ENCODE measurements around the gene GDI1.

Gene GDI1

GRCh38 chrX:154443479-154443910, 6.5 kb downstream of the GDI1 start:
- Histone ChIP-seq H3K9ac (ENCODE audit: low read length) (no peak overlapping the region), H3K27me3 (ENCODE audit: control insufficient read depth, insufficient read depth, low read length) (no peaks in the 10 kb centered on the region), H3K9me3 (ENCODE audit: control insufficient read depth, low read depth, low read length) (no peaks in the 10 kb centered on the region), H3K4me1 (ENCODE audit: control insufficient read depth, low read depth, low read length) (no peaks in the 10 kb centered on the region), H3K36me3 (ENCODE audit: control insufficient read depth, low read depth, low read length) (peaks cover 11% of the 10 kb centered on the region), H3K4me3 (ENCODE audit: low read length) (peak overlapping the region; percentile 21), H3K27ac (ENCODE audit: low read length) (no peak overlapping the region)

- H3K27ac ChIP-seq (ENCODE audit: low read length), result no peak within 1 kb of the TSS
- peaks cover 11% of the 10 kb centered on the region for H3K36me3 ChIP-seq (ENCODE audit: control insufficient read depth, low read depth, low read length)
Measured at GRCh38 chrX:154443992-154444754, 7.2 kb downstream of the GDI1 start, which contains the start of gene FAM50A. Gene FAM50A (plus strand): TSS chrX:154444141. CDS start chrX:154444236, 95 bp downstream.

GRCh38 chrX:154444755-154445246, 7.8 kb downstream of the GDI1 start:
- no peaks in the 10 kb centered on the region for H3K27me3 ChIP-seq (ENCODE audit: control insufficient read depth, insufficient read depth, low read length)
- H3K4me3 ChIP-seq (ENCODE audit: low read length), result peak overlapping the region; percentile 37
- no peaks in the 10 kb centered on the region for H3K4me1 ChIP-seq (ENCODE audit: control insufficient read depth, low read depth, low read length)
- H3K9me3 ChIP-seq (ENCODE audit: control insufficient read depth, low read depth, low read length), result no peaks in the 10 kb centered on the region
- H3K36me3 ChIP-seq (ENCODE audit: control insufficient read depth, low read depth, low read length), result peaks cover 15% of the 10 kb centered on the region
- no peak overlapping the region for H3K9ac ChIP-seq (ENCODE audit: low read length)
- H3K27ac ChIP-seq (ENCODE audit: low read length), result no peak overlapping the region

More at GRCh38 chrX:154443992-154444754, 7.2 kb downstream of the GDI1 start, which contains the start of gene FAM50A:
- no peaks in the 10 kb centered on the region for H3K9me3 ChIP-seq (ENCODE audit: control insufficient read depth, low read depth, low read length)
- H3K4me1 ChIP-seq (ENCODE audit: control insufficient read depth, low read depth, low read length), result no peaks in the 10 kb centered on the region
- H3K4me3 ChIP-seq (ENCODE audit: low read length), result peak within 1 kb of the TSS; percentile 37
- H3K9ac ChIP-seq (ENCODE audit: low read length), result no peak within 1 kb of the TSS
- H3K27me3 ChIP-seq (ENCODE audit: control insufficient read depth, insufficient read depth, low read length), result no peaks in the 10 kb centered on the region

GRCh38 chrX:154445776-154446175, 8.8 kb downstream of the GDI1 start:
- Histone ChIP-seq H3K27me3 (ENCODE audit: control insufficient read depth, insufficient read depth, low read length) (no peaks in the 10 kb centered on the region), H3K4me3 (ENCODE audit: low read length) (no peak overlapping the region), H3K9ac (ENCODE audit: low read length) (no peak overlapping the region), H3K9me3 (ENCODE audit: control insufficient read depth, low read depth, low read length) (no peaks in the 10 kb centered on the region), H3K27ac (ENCODE audit: low read length) (no peak overlapping the region), H3K4me1 (ENCODE audit: control insufficient read depth, low read depth, low read length) (no peaks in the 10 kb centered on the region), H3K36me3 (ENCODE audit: control insufficient read depth, low read depth, low read length) (peaks cover 22% of the 10 kb centered on the region)

- Histone ChIP-seq H3K4me1 (ENCODE audit: control insufficient read depth, low read depth, low read length) (no peaks in the 10 kb centered on the region), H3K4me3 (ENCODE audit: low read length) (no peak overlapping the region), H3K9me3 (ENCODE audit: control insufficient read depth, low read depth, low read length) (no peaks in the 10 kb centered on the region), H3K27me3 (ENCODE audit: control insufficient read depth, insufficient read depth, low read length) (no peaks in the 10 kb centered on the region), H3K9ac (ENCODE audit: low read length) (no peak overlapping the region), H3K36me3 (ENCODE audit: control insufficient read depth, low read depth, low read length) (peaks cover 21% of the 10 kb centered on the region), H3K27ac (ENCODE audit: low read length) (no peak overlapping the region)
Measured at GRCh38 chrX:154446430-154446829, 9.5 kb downstream of the GDI1 start.

GRCh38 chrX:154448484-154448883, 11.5 kb downstream of the GDI1 start:
- Histone ChIP-seq H3K27me3 (ENCODE audit: control insufficient read depth, insufficient read depth, low read length) (no peaks in the 10 kb centered on the region), H3K4me3 (ENCODE audit: low read length) (no peak overlapping the region), H3K9me3 (ENCODE audit: control insufficient read depth, low read depth, low read length) (peaks cover 5% of the 10 kb centered on the region), H3K9ac (ENCODE audit: low read length) (no peak overlapping the region), H3K27ac (ENCODE audit: low read length) (no peak overlapping the region), H3K36me3 (ENCODE audit: control insufficient read depth, low read depth, low read length) (peaks cover 14% of the 10 kb centered on the region), H3K4me1 (ENCODE audit: control insufficient read depth, low read depth, low read length) (no peaks in the 10 kb centered on the region)

- Histone ChIP-seq H3K4me1 (ENCODE audit: control insufficient read depth, low read depth, low read length) (no peaks in the 10 kb centered on the region), H3K36me3 (ENCODE audit: control insufficient read depth, low read depth, low read length) (peaks cover 14% of the 10 kb centered on the region), H3K27ac (ENCODE audit: low read length) (no peak overlapping the region), H3K9me3 (ENCODE audit: control insufficient read depth, low read depth, low read length) (peaks cover 5% of the 10 kb centered on the region), H3K4me3 (ENCODE audit: low read length) (no peak overlapping the region), H3K27me3 (ENCODE audit: control insufficient read depth, insufficient read depth, low read length) (no peaks in the 10 kb centered on the region), H3K9ac (ENCODE audit: low read length) (no peak overlapping the region)
Measured at GRCh38 chrX:154449618-154450017, 12.7 kb downstream of the GDI1 start.

- H3K4me1 ChIP-seq (ENCODE audit: control insufficient read depth, low read depth, low read length), result no peaks in the 10 kb centered on the region
- no peak overlapping the region for H3K9ac ChIP-seq (ENCODE audit: low read length)
- H3K9me3 ChIP-seq (ENCODE audit: control insufficient read depth, low read depth, low read length), result peaks cover 5% of the 10 kb centered on the region
- H3K27me3 ChIP-seq (ENCODE audit: control insufficient read depth, insufficient read depth, low read length), result no peaks in the 10 kb centered on the region
- H3K27ac ChIP-seq (ENCODE audit: low read length), result no peak overlapping the region
- H3K4me3 ChIP-seq (ENCODE audit: low read length), result no peak overlapping the region
- H3K36me3 ChIP-seq (ENCODE audit: control insufficient read depth, low read depth, low read length), result peaks cover 14% of the 10 kb centered on the region
Measured at GRCh38 chrX:154450312-154450711, 13.4 kb downstream of the GDI1 start.

- no peak overlapping the region for H3K4me3 ChIP-seq (ENCODE audit: low read length)
- no peaks in the 10 kb centered on the region for H3K4me1 ChIP-seq (ENCODE audit: control insufficient read depth, low read depth, low read length)
- H3K27ac ChIP-seq (ENCODE audit: low read length), result no peak overlapping the region
- peaks cover 9% of the 10 kb centered on the region for H3K9me3 ChIP-seq (ENCODE audit: control insufficient read depth, low read depth, low read length)
- H3K36me3 ChIP-seq (ENCODE audit: control insufficient read depth, low read depth, low read length), result peaks cover 14% of the 10 kb centered on the region
- peaks cover 5% of the 10 kb centered on the region for H3K27me3 ChIP-seq (ENCODE audit: control insufficient read depth, insufficient read depth, low read length)
- no peak overlapping the region for H3K9ac ChIP-seq (ENCODE audit: low read length)
Measured at GRCh38 chrX:154452823-154453222, 15.9 kb downstream of the GDI1 start.

- Histone ChIP-seq H3K4me1 (ENCODE audit: control insufficient read depth, low read depth, low read length) (no peaks in the 10 kb centered on the region), H3K4me3 (ENCODE audit: low read length) (peak overlapping the region; percentile 21), H3K9me3 (ENCODE audit: control insufficient read depth, low read depth, low read length) (peaks cover 9% of the 10 kb centered on the region), H3K36me3 (ENCODE audit: control insufficient read depth, low read depth, low read length) (no peaks in the 10 kb centered on the region), H3K9ac (ENCODE audit: low read length) (no peak overlapping the region), H3K27ac (ENCODE audit: low read length) (no peak overlapping the region), H3K27me3 (ENCODE audit: control insufficient read depth, insufficient read depth, low read length) (peaks cover 5% of the 10 kb centered on the region)
Measured at GRCh38 chrX:154457491-154458115, 20.6 kb downstream of the GDI1 start.

- Histone ChIP-seq H3K4me3 (ENCODE audit: low read length) (peak within 1 kb of the TSS; percentile 56), H3K27ac (ENCODE audit: low read length) (no peak within 1 kb of the TSS), H3K27me3 (ENCODE audit: control insufficient read depth, insufficient read depth, low read length) (peaks cover 5% of the 10 kb centered on the region), H3K36me3 (ENCODE audit: control insufficient read depth, low read depth, low read length) (no peaks in the 10 kb centered on the region), H3K9me3 (ENCODE audit: control insufficient read depth, low read depth, low read length) (peaks cover 4% of the 10 kb centered on the region), H3K4me1 (ENCODE audit: control insufficient read depth, low read depth, low read length) (no peaks in the 10 kb centered on the region), H3K9ac (ENCODE audit: low read length) (peak within 1 kb of the TSS; percentile 32)
Measured at GRCh38 chrX:154458116-154458953, 21.4 kb downstream of the GDI1 start, which contains the start of gene PLXNA3. Gene PLXNA3 (plus strand): TSS chrX:154458281. CDS start chrX:154460184, 1,903 bp downstream.
